ENCODE measurements around the gene SLC15A3.

SLC15A3 gene

DNA sequence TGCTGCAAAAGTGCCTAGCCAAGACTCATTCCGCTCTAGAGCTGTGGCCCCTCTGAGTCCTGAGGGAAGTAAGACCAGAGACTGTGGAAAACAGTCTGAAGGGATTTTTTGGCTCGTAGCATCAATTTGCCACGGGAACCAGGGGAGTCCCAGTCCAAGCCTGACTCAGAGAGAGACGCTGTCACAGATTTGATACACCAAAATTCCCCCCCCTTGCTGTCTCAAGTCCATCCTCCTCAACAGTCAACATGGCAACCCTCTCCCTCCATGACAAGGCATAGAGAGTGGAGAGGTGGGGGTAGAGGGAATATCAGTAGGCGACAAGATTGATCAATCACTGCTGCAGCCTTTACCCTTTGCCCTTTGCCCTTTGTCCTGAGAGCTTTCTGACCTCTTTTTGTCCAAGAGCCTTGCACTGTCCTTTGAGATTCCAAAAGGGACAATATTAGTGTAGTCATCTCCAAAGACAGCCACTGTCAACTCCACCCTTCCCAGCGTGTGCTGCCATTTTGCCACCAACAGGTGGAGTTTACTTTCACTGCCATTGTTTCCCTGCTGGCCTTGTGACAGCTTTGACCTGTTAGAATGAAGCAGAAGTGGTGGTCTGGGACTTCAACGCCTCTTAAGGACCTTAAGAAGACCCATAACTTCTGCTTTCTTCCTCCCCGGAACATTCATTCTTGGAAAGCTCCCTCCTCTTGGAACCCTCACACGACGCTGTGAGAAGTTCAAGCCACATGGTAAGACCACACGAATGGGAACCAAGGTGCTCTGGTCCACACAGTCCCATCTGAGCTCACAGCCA lies 7.3 kb downstream of the SLC15A3 start (continued):
- no peak for TF ChIP-seq ARNTL (CRISPR knock-in tag; IDR thresholded peaks at IDR 0.05; ENCODE audit: borderline replicate concordance, low read depth)

- TF ChIP-seq BACH2 (CRISPR knock-in tag; IDR thresholded peaks at IDR 0.05; ENCODE audit: borderline replicate concordance) (no peak), RARB (CRISPR knock-in tag; IDR thresholded peaks at IDR 0.05) (no peak), ZNF70 (CRISPR knock-in tag; IDR thresholded peaks at IDR 0.05) (no peak), GLIS3 (CRISPR knock-in tag; IDR thresholded peaks at IDR 0.05) (no peak), ZNF8 (CRISPR knock-in tag; IDR thresholded peaks at IDR 0.05) (no peak), ESRRG (CRISPR knock-in tag; IDR thresholded peaks at IDR 0.05) (no peak)
- TF ChIP-seq, protein P1, sequence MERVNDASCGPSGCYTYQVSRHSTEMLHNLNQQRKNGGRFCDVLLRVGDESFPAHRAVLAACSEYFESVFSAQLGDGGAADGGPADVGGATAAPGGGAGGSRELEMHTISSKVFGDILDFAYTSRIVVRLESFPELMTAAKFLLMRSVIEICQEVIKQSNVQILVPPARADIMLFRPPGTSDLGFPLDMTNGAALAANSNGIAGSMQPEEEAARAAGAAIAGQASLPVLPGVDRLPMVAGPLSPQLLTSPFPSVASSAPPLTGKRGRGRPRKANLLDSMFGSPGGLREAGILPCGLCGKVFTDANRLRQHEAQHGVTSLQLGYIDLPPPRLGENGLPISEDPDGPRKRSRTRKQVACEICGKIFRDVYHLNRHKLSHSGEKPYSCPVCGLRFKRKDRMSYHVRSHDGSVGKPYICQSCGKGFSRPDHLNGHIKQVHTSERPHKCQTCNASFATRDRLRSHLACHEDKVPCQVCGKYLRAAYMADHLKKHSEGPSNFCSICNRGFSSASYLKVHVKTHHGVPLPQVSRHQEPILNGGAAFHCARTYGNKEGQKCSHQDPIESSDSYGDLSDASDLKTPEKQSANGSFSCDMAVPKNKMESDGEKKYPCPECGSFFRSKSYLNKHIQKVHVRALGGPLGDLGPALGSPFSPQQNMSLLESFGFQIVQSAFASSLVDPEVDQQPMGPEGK (CRISPR knock-in tag; IDR thresholded peaks at IDR 0.05; ENCODE audit: borderline replicate concordance): no peak
- no peak for ATAC-seq
Measured at GRCh38 chr11:60942970-60943565, 8.9 kb downstream of the SLC15A3 start.

DNA sequence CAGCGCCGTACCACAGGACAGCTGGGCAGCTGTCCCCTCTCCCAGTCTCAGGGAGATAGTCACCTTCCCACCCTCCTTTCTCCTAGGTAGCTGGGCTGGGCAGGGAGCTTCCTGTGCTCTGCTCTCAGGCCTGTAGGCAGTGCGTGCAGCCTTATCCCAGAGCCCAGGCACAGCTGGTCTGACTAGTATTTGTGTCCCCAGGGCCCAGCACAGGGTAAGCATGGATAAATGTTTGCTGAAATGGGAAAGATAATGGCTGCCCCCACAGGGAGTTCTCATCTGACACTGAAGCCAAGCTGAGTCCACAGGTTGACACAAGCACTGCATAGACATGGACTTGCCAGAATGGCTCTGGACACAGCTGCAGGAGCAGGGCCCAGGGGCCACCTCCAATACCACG lies 9.8 kb downstream of the SLC15A3 start:
- TF ChIP-seq ESRRG (CRISPR knock-in tag; IDR thresholded peaks at IDR 0.05): no peak
- TF ChIP-seq, protein P2, sequence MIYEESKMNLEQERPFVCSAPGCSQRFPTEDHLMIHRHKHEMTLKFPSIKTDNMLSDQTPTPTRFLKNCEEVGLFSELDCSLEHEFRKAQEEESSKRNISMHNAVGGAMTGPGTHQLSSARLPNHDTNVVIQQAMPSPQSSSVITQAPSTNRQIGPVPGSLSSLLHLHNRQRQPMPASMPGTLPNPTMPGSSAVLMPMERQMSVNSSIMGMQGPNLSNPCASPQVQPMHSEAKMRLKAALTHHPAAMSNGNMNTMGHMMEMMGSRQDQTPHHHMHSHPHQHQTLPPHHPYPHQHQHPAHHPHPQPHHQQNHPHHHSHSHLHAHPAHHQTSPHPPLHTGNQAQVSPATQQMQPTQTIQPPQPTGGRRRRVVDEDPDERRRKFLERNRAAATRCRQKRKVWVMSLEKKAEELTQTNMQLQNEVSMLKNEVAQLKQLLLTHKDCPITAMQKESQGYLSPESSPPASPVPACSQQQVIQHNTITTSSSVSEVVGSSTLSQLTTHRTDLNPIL (CRISPR knock-in tag; IDR thresholded peaks at IDR 0.05; ENCODE audit: low read depth): no peak
- TF ChIP-seq RARB (CRISPR knock-in tag; IDR thresholded peaks at IDR 0.05): no peak
- TF ChIP-seq BACH2 (CRISPR knock-in tag; IDR thresholded peaks at IDR 0.05; ENCODE audit: borderline replicate concordance): no peak
- TF ChIP-seq, protein P3, sequence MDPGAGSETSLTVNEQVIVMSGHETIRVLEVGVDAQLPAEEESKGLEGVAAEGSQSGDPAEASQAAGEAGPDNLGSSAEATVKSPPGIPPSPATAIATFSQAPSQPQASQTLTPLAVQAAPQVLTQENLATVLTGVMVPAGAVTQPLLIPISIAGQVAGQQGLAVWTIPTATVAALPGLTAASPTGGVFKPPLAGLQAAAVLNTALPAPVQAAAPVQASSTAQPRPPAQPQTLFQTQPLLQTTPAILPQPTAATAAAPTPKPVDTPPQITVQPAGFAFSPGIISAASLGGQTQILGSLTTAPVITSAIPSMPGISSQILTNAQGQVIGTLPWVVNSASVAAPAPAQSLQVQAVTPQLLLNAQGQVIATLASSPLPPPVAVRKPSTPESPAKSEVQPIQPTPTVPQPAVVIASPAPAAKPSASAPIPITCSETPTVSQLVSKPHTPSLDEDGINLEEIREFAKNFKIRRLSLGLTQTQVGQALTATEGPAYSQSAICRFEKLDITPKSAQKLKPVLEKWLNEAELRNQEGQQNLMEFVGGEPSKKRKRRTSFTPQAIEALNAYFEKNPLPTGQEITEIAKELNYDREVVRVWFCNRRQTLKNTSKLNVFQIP (CRISPR knock-in tag; IDR thresholded peaks at IDR 0.05; ENCODE audit: borderline replicate concordance, low read depth): no peak
- TF ChIP-seq, protein P4, sequence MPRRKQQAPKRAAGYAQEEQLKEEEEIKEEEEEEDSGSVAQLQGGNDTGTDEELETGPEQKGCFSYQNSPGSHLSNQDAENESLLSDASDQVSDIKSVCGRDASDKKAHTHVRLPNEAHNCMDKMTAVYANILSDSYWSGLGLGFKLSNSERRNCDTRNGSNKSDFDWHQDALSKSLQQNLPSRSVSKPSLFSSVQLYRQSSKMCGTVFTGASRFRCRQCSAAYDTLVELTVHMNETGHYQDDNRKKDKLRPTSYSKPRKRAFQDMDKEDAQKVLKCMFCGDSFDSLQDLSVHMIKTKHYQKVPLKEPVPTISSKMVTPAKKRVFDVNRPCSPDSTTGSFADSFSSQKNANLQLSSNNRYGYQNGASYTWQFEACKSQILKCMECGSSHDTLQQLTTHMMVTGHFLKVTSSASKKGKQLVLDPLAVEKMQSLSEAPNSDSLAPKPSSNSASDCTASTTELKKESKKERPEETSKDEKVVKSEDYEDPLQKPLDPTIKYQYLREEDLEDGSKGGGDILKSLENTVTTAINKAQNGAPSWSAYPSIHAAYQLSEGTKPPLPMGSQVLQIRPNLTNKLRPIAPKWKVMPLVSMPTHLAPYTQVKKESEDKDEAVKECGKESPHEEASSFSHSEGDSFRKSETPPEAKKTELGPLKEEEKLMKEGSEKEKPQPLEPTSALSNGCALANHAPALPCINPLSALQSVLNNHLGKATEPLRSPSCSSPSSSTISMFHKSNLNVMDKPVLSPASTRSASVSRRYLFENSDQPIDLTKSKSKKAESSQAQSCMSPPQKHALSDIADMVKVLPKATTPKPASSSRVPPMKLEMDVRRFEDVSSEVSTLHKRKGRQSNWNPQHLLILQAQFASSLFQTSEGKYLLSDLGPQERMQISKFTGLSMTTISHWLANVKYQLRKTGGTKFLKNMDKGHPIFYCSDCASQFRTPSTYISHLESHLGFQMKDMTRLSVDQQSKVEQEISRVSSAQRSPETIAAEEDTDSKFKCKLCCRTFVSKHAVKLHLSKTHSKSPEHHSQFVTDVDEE (CRISPR knock-in tag; IDR thresholded peaks at IDR 0.05): no peak
- TF ChIP-seq ZC3H10 (CRISPR knock-in tag; IDR thresholded peaks at IDR 0.05): no peak
- no peak for TF ChIP-seq CSDC2 (CRISPR knock-in tag; IDR thresholded peaks at IDR 0.05)
- ATAC-seq: no peak

- no peak for ATAC-seq
- TF ChIP-seq ARNTL (CRISPR knock-in tag; IDR thresholded peaks at IDR 0.05; ENCODE audit: borderline replicate concordance, low read depth) (no peak), RARB (CRISPR knock-in tag; IDR thresholded peaks at IDR 0.05) (no peak), PPARA (CRISPR knock-in tag; IDR thresholded peaks at IDR 0.05; ENCODE audit: borderline replicate concordance) (no peak), ZFP30 (CRISPR knock-in tag; IDR thresholded peaks at IDR 0.05) (no peak), BACH2 (CRISPR knock-in tag; IDR thresholded peaks at IDR 0.05; ENCODE audit: borderline replicate concordance) (no peak), ZC3H10 (CRISPR knock-in tag; IDR thresholded peaks at IDR 0.05) (no peak), OSR1 (CRISPR knock-in tag; IDR thresholded peaks at IDR 0.05) (no peak), ZNF70 (CRISPR knock-in tag; IDR thresholded peaks at IDR 0.05) (no peak), ZFP3 (CRISPR knock-in tag; IDR thresholded peaks at IDR 0.05) (no peak), ESRRG (CRISPR knock-in tag; IDR thresholded peaks at IDR 0.05) (no peak)
- TF ChIP-seq, protein P4 (CRISPR knock-in tag; IDR thresholded peaks at IDR 0.05): no peak
- TF ChIP-seq, protein P1 (CRISPR knock-in tag; IDR thresholded peaks at IDR 0.05; ENCODE audit: borderline replicate concordance): no peak
- TF ChIP-seq, protein P3 (CRISPR knock-in tag; IDR thresholded peaks at IDR 0.05; ENCODE audit: borderline replicate concordance, low read depth): no peak
Measured at GRCh38 chr11:60941371-60942119, 10.4 kb downstream of the SLC15A3 start.
